Activated naive CD4-positive, alpha-beta T cell treated with anti-CD3 and anti-CD28 coated beads for 36 hours (primary cell): ENCODE measurements around the gene EPHX1. TPM values are rescaled to one million over a fixed set of nuclear protein-coding genes. Genes with fewer than 3 reads are reported as not detected.

ENCODE experiments used
- CTCF ChIA-PET: fragments of 350-600 bp; sonication (Branson Sonifier 250); formaldehyde crosslinking; loops from one replicate; lab custom pipeline; 2021; ENCODE audit warnings: antibody characterized with exemption; lab: Charles Lee
- DNase-seq: peaks from one replicate; pipeline ENCODE4 v3.0.0-alpha.2; 2020
- H3K27ac Mint-ChIP-seq: one replicate; pipeline ENCODE4 v1.8.0; 2021; ENCODE audit warnings: mild to moderate bottlenecking, mixed read lengths
- H3K27me3 Mint-ChIP-seq: one replicate; pipeline ENCODE4 v1.8.0; 2021; ENCODE audit warnings: low read depth, mixed read lengths
- H3K36me3 Mint-ChIP-seq: one replicate; pipeline ENCODE4 v1.8.0; 2021; ENCODE audit warnings: low read depth, mixed read lengths
- H3K4me1 Mint-ChIP-seq: one replicate; pipeline ENCODE4 v1.8.0; 2021; ENCODE audit warnings: low read depth, mixed read lengths
- H3K4me3 Mint-ChIP-seq: one replicate; pipeline ENCODE4 v1.8.0; 2021; ENCODE audit warnings: mild to moderate bottlenecking, moderate library complexity, mixed read lengths
- H3K9me3 Mint-ChIP-seq: one replicate; pipeline ENCODE4 v1.8.0; 2021; ENCODE audit warnings: mixed read lengths
- intact Hi-C: fragments of 100-400 bp; cut with micrococcal nuclease; formaldehyde crosslinking; loops from one replicate; pipeline ENCODE4 v1.15.1; 2023
- total RNA-seq, 2 experiments: library from RNA; stranded (reverse); gene quantifications; one replicate each; pipeline ENCODE4 v1.2.3, GENCODE V29; 2021

EPHX1 gene
- total RNA-seq, 2 experiments from 2014 or later, result 3.8 to 5.0 TPM

DNA sequence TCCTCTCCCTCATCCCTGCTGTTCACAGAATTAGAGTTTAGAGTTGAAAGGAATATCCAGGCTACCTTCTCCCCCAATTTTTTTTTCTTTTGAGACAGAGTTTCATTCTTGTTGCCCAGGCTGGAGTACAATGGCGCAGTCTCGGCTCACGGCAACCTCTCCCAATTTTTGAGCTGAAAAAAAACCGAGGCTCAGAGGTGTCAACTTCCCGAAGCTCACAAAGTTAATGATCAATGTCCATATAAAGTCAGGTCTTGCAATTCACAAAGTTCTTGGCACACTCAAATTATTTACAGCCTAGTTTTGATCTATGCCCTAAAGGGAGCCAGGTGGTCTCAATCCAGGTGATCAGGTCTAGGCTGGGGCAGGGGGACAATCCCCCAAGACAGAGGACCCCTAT is 79.8 kb downstream of the EPHX1 start:
- Mint-ChIP-seq H3K4me3 (no peak overlapping the region), H3K9me3 (no peaks in the 10 kb centered on the region), H3K27me3 (no peaks in the 10 kb centered on the region), H3K4me1 (peaks cover 8% of the 10 kb centered on the region), H3K36me3 (no peaks in the 10 kb centered on the region), H3K27ac (no peak overlapping the region)
- DNase-seq, result no peak
- CTCF ChIA-PET, result interaction anchor here (0.7 to 1.2 kb wide), 3 partner anchors 12 to 415 kb away, joined by 3 to 4 read pairs (median 4); no protein-coding TSS in a partner anchor
- intact Hi-C loops, result no loop called here

GRCh38 chr1:225890346-225891228 is 80.7 kb downstream of the EPHX1 start:
- CTCF ChIA-PET, result interaction anchor here (1.2 kb wide), 1 partner anchor 12 kb away, joined by 4 read pairs; no protein-coding TSS in a partner anchor
- Mint-ChIP-seq H3K27ac (no peak overlapping the region), H3K27me3 (no peaks in the 10 kb centered on the region), H3K36me3 (no peaks in the 10 kb centered on the region), H3K9me3 (no peaks in the 10 kb centered on the region), H3K4me3 (no peak overlapping the region), H3K4me1 (peaks cover 8% of the 10 kb centered on the region)
- DNase-seq, result no peak
- intact Hi-C loops, result no loop called here

DNA sequence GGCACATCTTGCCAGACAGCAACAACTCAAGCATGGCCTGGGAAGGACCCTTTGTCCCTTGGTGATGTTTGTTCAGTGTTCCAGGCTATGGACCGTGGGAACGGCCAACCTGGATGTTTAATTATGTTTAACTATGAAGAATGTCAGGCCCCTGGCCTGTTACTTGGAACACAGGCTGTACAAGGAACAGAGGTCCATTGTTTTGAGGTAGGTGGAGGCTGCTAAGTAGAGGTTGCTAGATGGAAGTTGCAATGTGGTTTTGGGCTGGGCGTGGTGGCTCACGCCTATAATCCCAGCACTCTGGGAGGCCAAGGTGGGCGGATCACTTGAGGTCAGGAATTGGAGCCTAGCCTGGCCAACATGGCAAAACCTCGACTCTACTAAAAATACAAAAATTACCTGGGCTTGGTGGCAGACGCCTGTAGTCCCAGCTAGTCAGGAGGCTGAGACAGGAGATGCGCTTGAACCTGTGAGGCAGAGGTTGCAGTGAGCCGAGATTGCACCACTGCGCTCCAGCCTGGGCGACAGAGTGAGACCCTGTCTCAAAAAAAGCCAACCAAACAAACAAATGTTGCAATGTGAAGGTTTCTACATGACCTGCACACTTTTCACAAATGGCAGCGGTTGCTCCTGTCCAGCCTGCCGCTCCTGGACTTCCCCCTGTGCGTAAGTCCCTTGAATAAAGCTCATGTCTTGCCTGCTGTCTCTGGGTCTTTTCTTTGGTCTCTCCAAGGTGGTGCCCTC is 81.5 kb downstream of the EPHX1 start:
- DNase-seq, result no peak
- CTCF ChIA-PET, result interaction anchor here (1.2 kb wide), 1 partner anchor 8 kb away, joined by 3 read pairs; no protein-coding TSS in a partner anchor
- Mint-ChIP-seq H3K4me1 (peaks cover 14% of the 10 kb centered on the region), H3K27me3 (no peaks in the 10 kb centered on the region), H3K4me3 (no peak overlapping the region), H3K27ac (no peak overlapping the region), H3K36me3 (no peaks in the 10 kb centered on the region), H3K9me3 (no peaks in the 10 kb centered on the region)
- intact Hi-C loops, result no loop called here

GRCh38 chr1:225892307-225892706 is 82.4 kb downstream of the EPHX1 start:
- Mint-ChIP-seq H3K4me1 (peaks cover 23% of the 10 kb centered on the region), H3K4me3 (no peak overlapping the region), H3K9me3 (no peaks in the 10 kb centered on the region), H3K27ac (no peak overlapping the region), H3K36me3 (no peaks in the 10 kb centered on the region), H3K27me3 (no peaks in the 10 kb centered on the region)
- CTCF ChIA-PET, result interaction anchor here (0.6 to 1.2 kb wide), 2 partner anchors 9 to 73 kb away, joined by 3 to 6 read pairs; no protein-coding TSS in a partner anchor
- intact Hi-C loops, result no loop called here
- no peak for DNase-seq

Other genes with a start within 250 kb of the EPHX1 start
- 1 to 10 TPM in 1 of 2 experiments, under 1 TPM in 1; 0.91 to 2.0 TPM for gene ENAH, start 157.0 kb upstream of the EPHX1 start, total RNA-seq
- gene SRP9, start 32.3 kb upstream of the EPHX1 start, total RNA-seq, result 100 to 1,000 TPM; 356 to 363 TPM
- 10 to 100 TPM; 34.3 to 34.7 TPM for gene TMEM63A, start 72.3 kb downstream of the EPHX1 start, total RNA-seq
- gene LEFTY1, start 79.0 kb downstream of the EPHX1 start, total RNA-seq, result under 1 TPM in 1 of 2 experiments, not detected in 1; 0.22 TPM
- 100 to 1,000 TPM; 143 to 149 TPM for gene PYCR2, start 114.1 kb downstream of the EPHX1 start, total RNA-seq
- gene LEFTY2, start 131.1 kb downstream of the EPHX1 start, total RNA-seq, result under 1 TPM in 1 of 2 experiments, not detected in 1; 0.10 TPM
- gene SDE2, start 189.2 kb downstream of the EPHX1 start, total RNA-seq, result 10 to 100 TPM; 15.3 to 16.5 TPM